DOHH2 (cell line): ENCODE data around the gene SDHAF2.
"Not testable (repeated sequence)": the region's sequence is repeated elsewhere in the genome, so short reads cannot be mapped to it uniquely, and the experiment has no call there.

ENCODE experiments used
- H3F3A ChIP-seq: fragments of 200-600 bp; sonication (generic), shearing (Covaris generic); 2 replicates; pipeline ENCODE4 v1.6.0; 2016; ENCODE audit warnings: antibody characterized with exemption, mild to moderate bottlenecking; ENCODE audit not compliant: control insufficient read depth, insufficient read depth
- H3K27ac ChIP-seq: fragments of 200-600 bp; sonication (generic); 2 replicates; pipeline ENCODE4 v1.5.1; 2014; ENCODE audit warnings: low read depth, mild to moderate bottlenecking, low read length, moderate library complexity
- H3K27me3 ChIP-seq: fragments of 200-600 bp; sonication (generic); 2 replicates; pipeline ENCODE4 v1.6.1; 2014; ENCODE audit warnings: mild to moderate bottlenecking, low read length, mixed read lengths; ENCODE audit not compliant: control insufficient read depth
- H3K36me3 ChIP-seq: fragments of 200-600 bp; sonication (generic); 2 replicates; pipeline ENCODE4 v1.6.1; 2014; ENCODE audit warnings: mild to moderate bottlenecking, low read length, moderate library complexity, mixed read lengths; ENCODE audit not compliant: control insufficient read depth
- H3K4me1 ChIP-seq: fragments of 200-600 bp; sonication (generic); 2 replicates; pipeline ENCODE4 v1.6.1; 2014; ENCODE audit warnings: mild to moderate bottlenecking, low read length, mixed read lengths; ENCODE audit not compliant: control insufficient read depth
- H3K4me2 ChIP-seq: fragments of 200-600 bp; sonication (generic); 2 replicates; pipeline ENCODE4 v1.6.0; 2014; ENCODE audit warnings: mild to moderate bottlenecking, low read length, moderate library complexity
- H3K4me3 ChIP-seq: fragments of 200-600 bp; sonication (generic); 2 replicates; pipeline ENCODE4 v1.5.1; 2014; ENCODE audit warnings: mild to moderate bottlenecking, low read length, mixed read lengths
- H3K79me2 ChIP-seq: fragments of 200-600 bp; sonication (generic); 2 replicates; pipeline ENCODE4 v1.6.1; 2014; ENCODE audit warnings: mild to moderate bottlenecking, low read length, mixed read lengths; ENCODE audit not compliant: control insufficient read depth
- H3K9me2 ChIP-seq: fragments of 200-600 bp; sonication (generic); replicated peaks from 2 replicates; pipeline ENCODE4 v1.6.1; 2014; ENCODE audit warnings: mild to moderate bottlenecking, low read length, mixed read lengths; ENCODE audit not compliant: control insufficient read depth
- H3K9me3 ChIP-seq: fragments of 200-600 bp; sonication (generic); 2 replicates; pipeline ENCODE4 v1.6.1; 2014; ENCODE audit warnings: antibody characterized with exemption, low read length, mixed read lengths; ENCODE audit not compliant: control insufficient read depth, insufficient read depth
- H4K20me1 ChIP-seq: fragments of 200-600 bp; sonication (generic); 2 replicates; pipeline ENCODE4 v1.6.0; 2014; ENCODE audit warnings: low read depth, mild to moderate bottlenecking, antibody characterized with exemption, low read length, moderate library complexity; ENCODE audit not compliant: control insufficient read depth, insufficient read depth
- CTCF ChIP-seq: fragments of 200-600 bp; sonication (generic); IDR thresholded peaks from one replicate; pipeline ENCODE4 v1.5.1; 2014; ENCODE audit warnings: antibody characterized with exemption, mild to moderate bottlenecking, low read depth, low read length; ENCODE audit not compliant: poor library complexity, severe bottlenecking
- EZH2phosphoT487 ChIP-seq: fragments of 200-600 bp; sonication (generic); IDR thresholded peaks from 2 replicates; pipeline ENCODE4 v1.6.1; 2017; ENCODE audit warnings: borderline replicate concordance, mild to moderate bottlenecking, antibody characterized with exemption, low read length, moderate library complexity, mixed read lengths

The SDHAF2 gene

DNA sequence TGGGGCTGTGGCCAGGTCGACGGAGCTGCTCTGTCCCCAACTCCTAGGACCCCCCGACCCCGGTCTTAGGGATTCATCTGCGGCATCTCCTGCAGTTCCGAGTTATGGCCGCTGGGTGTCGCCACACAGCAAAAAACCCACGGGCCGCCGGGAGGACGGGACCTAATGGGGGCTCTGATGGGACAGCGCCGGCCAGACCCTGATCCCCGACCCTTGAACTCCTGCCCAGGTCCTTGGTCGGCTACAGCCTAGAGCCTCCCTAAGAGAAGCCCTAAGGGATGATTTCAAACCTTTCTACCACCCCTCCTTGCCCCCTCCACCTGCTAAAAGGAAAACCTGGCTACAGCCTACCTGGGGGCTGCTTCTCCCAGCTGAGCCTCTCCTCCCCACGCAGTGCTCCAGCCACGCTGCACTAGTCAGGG is 47.8 kb downstream of the SDHAF2 start:
- Histone ChIP-seq H3K4me1 (no peaks in the 10 kb centered on the region), H4K20me1 (0 out of 2 replicates have a peak, but pooled peaks cover 5% of the 10 kb centered on the region), H3K27me3 (peaks cover 11% of the 10 kb centered on the region; the same call in 1 of the 2 replicates), H3K9me2 (no peaks in the 10 kb centered on the region), H3K27ac (no peak overlapping the region), H3F3A (no peaks in the 10 kb centered on the region; the same call in 1 of the 2 replicates), H3K9me3 (no peaks in the 10 kb centered on the region), H3K4me3 (no peak overlapping the region), H3K4me2 (no peak overlapping the region), H3K79me2 (no peaks in the 10 kb centered on the region), H3K36me3 (no peaks in the 10 kb centered on the region)
- no peak for TF ChIP-seq EZH2phosphoT487
- peak; percentile 94 for TF ChIP-seq CTCF

DNA sequence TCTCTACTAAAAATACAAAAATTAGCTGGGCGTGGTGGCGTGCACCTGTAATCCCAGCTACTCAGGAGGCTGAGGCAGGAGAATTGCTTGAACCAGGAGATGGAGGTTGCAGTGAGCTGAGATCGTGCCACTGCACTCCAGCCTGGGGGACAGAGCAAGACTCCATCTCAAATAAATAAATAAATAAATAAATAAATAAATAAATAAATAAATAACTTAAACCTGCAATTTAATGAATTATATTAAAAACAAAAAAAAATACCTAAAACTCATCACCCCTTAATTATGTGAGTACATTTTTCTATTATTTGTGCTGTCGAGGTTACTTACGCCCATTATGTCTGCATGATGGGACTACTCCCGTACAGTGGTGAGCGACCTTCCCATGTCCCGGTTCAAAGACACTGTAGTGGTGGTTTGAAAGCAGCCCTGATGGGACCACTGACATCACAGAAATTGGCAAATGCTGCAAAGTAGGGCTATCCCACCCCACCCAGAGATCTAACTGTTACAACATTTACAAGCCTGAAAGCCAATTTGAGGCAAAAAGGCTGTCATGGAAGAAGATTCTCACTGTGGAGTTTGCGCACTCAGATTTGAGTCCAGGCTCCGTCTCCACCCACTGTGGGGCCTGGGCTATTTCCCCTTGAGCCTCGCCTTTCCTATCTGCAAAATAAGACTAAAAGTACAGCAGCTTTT is 49.6 kb downstream of the SDHAF2 start:
- H3K36me3 ChIP-seq, H4K20me1 ChIP-seq, H3K27ac ChIP-seq, H3F3A ChIP-seq, H3K4me1 ChIP-seq, H3K4me2 ChIP-seq, H3K9me3 ChIP-seq, H3K79me2 ChIP-seq, H3K4me3 ChIP-seq, H3K9me2 ChIP-seq: not testable (repeated sequence)
- peaks cover 11% of the 10 kb centered on the region; the same call in 1 of the 2 replicates for H3K27me3 ChIP-seq

GRCh38 chr11:61480261-61480993 is 50.5 kb downstream of the SDHAF2 start:
- Histone ChIP-seq H3K4me3 (no peak overlapping the region), H3K4me1 (no peaks in the 10 kb centered on the region), H4K20me1 (0 out of 2 replicates have a peak, but pooled peaks cover 5% of the 10 kb centered on the region), H3K36me3 (no peaks in the 10 kb centered on the region), H3K79me2 (no peaks in the 10 kb centered on the region), H3K9me2 (no peaks in the 10 kb centered on the region), H3K9me3 (no peaks in the 10 kb centered on the region), H3K27me3 (peaks cover 11% of the 10 kb centered on the region; the same call in 1 of the 2 replicates), H3F3A (no peaks in the 10 kb centered on the region; the same call in 1 of the 2 replicates), H3K27ac (no peak overlapping the region), H3K4me2 (no peak overlapping the region)
- TF ChIP-seq CTCF (no peak), EZH2phosphoT487 (no peak)

DNA sequence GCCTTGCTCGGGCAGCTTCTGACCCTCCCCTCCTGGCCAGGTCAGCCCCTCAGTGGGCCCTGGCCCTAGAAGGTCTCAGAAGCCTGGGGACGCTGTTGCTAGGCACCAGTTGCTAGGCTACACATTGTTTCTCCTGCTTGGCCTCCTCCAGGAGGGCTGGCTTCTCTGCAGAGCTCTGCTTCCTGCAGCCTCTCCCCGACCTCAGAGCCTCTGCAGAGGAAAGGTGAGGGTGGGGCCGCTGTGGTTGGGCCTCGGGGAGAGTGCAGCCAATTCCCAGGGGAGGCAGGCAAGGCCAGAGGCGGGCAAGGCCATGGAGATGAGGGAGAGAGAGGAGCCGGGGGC is 51.0 kb downstream of the SDHAF2 start:
- Histone ChIP-seq H3K9me3 (no peaks in the 10 kb centered on the region), H3K27me3 (peaks cover 11% of the 10 kb centered on the region; the same call in 1 of the 2 replicates), H3K79me2 (no peaks in the 10 kb centered on the region), H3K9me2 (no peaks in the 10 kb centered on the region), H3K27ac (no peak overlapping the region), H3K4me3 (no peak overlapping the region), H3K4me1 (no peaks in the 10 kb centered on the region), H3K4me2 (no peak overlapping the region), H3F3A (no peaks in the 10 kb centered on the region; the same call in 1 of the 2 replicates), H3K36me3 (no peaks in the 10 kb centered on the region), H4K20me1 (0 out of 2 replicates have a peak, but pooled peaks cover 5% of the 10 kb centered on the region)
- TF ChIP-seq CTCF (no peak), EZH2phosphoT487 (no peak)
